ENCODE data around the gene KYNU.
"Not testable (repeated sequence)": the region's sequence is repeated elsewhere in the genome, so short reads cannot be mapped to it uniquely, and the experiment has no call there.

Gene KYNU

GRCh38 chr2:142915502-142915901 is 38.0 kb downstream of the KYNU start:
- no peak for DNase-seq (ENCODE audit: low read depth in 2 of 2)

GRCh38 chr2:142918624-142919023 is 41.2 kb downstream of the KYNU start:
- no peak for DNase-seq (ENCODE audit: low read depth in 2 of 2)

DNA sequence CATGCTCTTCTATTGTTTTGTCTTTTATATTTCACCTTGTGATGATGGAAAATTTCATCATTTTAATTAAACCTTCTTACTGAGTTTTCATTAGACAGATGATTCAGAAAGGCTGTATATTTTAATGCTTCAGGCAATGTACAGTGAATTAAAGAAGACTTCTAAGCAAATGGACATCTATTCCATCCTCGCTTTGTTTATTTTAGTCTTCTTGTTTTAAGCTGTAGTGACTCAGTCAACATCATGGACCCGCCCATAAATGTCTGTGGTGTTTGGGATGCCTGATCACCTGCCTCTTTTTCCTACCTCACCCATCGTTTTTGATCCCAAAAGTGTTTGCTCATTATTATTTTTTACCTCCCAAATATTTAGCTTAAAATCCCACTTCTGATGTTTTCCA is 43.1 kb downstream of the KYNU start:
- DNase-seq (ENCODE audit: low read depth in 2 of 2): no peak

DNA sequence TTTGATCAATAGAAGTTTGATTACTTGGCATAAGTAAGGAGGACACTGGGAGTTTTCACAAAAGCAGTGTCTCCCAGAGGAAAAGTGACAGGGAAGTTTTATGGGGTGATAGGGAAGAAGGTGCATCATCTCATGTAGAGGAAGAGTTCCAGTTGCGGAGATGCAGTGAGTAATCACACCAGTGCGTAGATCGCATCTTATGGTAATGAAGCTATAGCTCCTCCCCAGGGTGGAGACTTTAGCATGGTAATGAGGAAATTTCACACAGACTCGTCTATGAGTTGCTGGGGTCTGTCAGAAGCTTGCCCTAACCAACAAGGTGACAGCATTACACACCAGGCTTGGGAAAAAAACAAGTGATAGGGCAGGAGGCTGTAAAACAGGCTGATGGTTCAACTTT is 49.0 kb downstream of the KYNU start:
- DNase-seq (ENCODE audit: low read depth in 2 of 2): no peak

GRCh38 chr2:142930835-142931398 is 53.5 kb downstream of the KYNU start:
- DNase-seq (ENCODE audit: low read depth in 2 of 2): no peak

DNA sequence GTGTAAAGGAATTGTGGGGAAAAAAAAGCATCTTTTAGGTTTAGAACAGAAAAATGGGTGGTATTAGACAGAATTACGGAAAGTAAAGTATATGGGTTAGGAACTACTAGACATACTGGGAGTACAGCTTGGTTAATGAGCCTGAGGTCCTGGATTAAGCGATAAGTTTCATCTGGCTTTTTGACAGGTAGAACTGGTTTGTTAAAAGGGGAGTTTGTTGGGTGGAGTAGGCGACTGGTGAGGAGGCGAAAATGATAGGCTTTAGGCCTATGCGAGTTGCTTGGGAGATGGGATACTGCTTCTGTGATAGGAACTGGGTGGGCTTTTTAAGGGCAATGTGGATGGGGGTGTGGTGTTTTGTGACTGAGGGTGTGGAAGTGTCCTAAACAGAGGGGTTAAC is 56.5 kb downstream of the KYNU start:
- DNase-seq (ENCODE audit: low read depth in 2 of 2): no peak

DNA sequence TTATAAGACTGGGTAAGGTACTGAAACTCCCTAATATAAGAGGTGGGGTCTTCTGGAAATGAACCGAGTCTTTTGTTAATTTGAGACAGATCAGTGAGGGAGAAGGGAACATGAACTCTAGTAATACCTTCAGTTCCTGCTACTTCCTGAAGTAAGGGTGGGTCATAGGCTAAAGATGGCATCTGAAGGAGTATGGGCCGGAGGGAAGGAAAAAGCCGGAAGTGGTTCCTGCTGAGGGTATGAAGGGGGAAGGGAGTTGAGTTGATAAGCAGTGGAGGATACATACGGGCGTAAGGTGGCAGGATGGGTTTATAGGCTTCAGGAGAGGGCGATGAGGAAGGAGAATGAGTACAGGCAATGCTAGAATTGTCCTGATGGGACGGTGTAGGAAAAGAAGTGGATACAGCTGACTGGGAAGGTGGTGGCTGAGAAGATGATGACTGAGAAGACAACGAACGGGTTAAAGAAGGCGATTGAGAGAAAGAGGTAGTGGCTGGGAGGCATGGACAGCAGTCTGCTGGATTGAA is 58.2 kb downstream of the KYNU start:
- no peak for DNase-seq (ENCODE audit: low read depth in 2 of 2)

GRCh38 chr2:142936629-142937028 is 59.2 kb downstream of the KYNU start:
- no peak for DNase-seq (ENCODE audit: low read depth in 2 of 2)

DNA sequence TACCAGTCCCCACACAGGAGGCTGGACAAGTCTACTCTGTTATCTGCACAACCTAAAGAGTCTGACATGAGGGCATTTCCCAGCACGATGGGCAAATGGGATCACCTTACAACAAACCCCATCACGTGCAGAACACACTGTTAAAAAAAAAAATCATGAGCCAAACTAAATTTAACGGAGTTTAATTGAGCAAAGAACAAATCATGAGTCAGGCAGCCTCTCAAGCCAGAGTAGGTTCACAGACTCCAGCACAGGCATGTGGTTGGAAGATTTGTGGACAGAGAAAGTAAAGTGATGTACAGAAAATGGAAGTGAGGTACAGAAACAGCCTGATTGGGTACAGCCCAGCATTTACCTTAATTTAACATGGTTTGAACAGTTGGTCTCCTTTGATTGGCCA is 59.9 kb downstream of the KYNU start:
- no peak for DNase-seq (ENCODE audit: low read depth in 2 of 2)

DNA sequence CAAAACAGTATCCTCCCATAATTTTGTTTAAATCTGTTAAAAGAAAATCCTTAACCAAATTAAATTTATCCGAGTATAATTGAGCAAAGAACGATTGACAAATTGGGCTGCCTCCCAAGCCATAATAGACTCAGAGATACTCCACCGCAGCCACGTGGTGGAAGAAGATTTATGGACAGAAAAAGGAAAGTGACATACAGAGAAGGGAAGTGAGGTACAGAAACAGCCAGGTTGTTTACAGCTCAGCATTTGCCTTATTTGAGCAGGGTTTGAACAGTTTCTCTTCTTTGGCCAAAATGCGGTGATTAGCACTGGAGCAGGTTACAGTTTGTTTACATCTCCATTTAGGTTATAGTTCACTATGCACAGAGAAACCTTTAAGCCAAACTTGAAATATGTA is 60.8 kb downstream of the KYNU start:
- no peak for DNase-seq (ENCODE audit: low read depth in 2 of 2)

GRCh38 chr2:142940606-142941223 is 63.3 kb downstream of the KYNU start:
- no peak for DNase-seq (ENCODE audit: low read depth in 2 of 2)

DNA sequence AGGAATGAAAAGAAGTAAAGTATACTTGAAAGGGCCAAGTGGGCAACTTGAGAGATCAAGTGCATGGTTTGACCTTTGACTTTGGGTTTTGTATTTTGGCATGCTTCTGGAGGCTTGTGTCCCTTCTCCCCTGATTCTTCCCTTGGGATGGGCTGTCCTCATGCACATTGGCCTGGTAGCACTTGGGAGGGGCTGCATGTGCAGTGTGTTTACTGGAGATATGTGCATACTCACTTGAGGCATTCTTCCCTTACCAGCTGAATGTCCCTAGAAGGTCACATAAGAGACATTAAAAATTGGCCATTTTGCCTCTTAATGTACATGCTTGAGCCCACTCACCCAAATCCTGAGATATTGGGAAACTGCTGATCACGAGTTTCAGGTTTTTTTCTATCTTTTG is 65.2 kb downstream of the KYNU start:
- no peak for DNase-seq (ENCODE audit: low read depth in 2 of 2)

- no peak for DNase-seq (ENCODE audit: low read depth in 2 of 2)
These were observed 66.8 kb downstream of the KYNU start for GRCh38 chr2:142944264-142944663.

DNA sequence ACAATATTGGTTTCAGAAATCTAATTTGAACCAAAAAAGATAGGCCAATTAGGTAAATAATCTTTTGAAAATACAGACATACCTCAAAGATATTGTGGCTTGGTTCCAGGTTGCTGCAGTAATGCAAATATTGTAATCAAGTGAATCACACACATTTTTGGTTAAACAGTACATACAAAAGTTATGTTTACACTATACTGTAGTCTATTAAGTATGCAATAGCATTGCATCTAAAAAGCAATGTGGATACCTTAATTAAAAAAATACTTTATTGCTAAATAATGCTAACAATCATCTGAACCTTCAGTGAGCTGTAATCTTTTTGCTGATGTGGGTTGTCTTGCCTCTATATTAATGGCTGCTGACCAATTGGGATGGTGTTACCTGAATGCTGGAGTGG is 67.3 kb downstream of the KYNU start:
- DNase-seq (ENCODE audit: low read depth in 2 of 2): no peak

- no peak for DNase-seq (ENCODE audit: low read depth in 2 of 2)
These were observed 69.5 kb downstream of the KYNU start for GRCh38 chr2:142946941-142947340.

DNA sequence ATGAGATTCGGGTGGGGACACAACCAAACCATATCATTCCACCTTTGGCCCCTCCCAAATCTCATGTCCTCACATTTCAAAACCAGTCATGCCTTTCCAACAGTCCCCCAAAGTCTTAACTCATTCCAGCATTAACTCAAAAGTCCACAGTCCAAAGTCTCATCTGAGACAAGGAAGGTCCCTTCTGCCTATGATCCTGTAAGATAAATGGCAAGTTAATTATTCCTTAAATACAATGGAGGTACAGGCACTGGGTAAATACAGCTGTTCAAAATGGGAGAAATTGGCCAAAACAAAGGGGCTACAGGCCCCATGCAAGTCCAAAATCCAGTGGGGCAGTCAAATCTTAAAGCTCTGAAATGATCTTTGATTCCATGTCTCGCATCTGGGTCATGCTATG is 71.3 kb downstream of the KYNU start:
- not testable (repeated sequence) for DNase-seq (ENCODE audit: low read depth in 2 of 2)

- not testable (repeated sequence) for DNase-seq (ENCODE audit: low read depth in 2 of 2)
These were observed 72.9 kb downstream of the KYNU start for GRCh38 chr2:142950323-142950722.

- no peak for DNase-seq (ENCODE audit: low read depth in 2 of 2)
These were observed 73.9 kb downstream of the KYNU start for GRCh38 chr2:142951190-142952007.

GRCh38 chr2:142952018-142952417 is 74.6 kb downstream of the KYNU start:
- DNase-seq (ENCODE audit: low read depth in 2 of 2): no peak

- no peak for DNase-seq (ENCODE audit: low read depth in 2 of 2)
These were observed 75.5 kb downstream of the KYNU start for GRCh38 chr2:142952793-142953494.

DNA sequence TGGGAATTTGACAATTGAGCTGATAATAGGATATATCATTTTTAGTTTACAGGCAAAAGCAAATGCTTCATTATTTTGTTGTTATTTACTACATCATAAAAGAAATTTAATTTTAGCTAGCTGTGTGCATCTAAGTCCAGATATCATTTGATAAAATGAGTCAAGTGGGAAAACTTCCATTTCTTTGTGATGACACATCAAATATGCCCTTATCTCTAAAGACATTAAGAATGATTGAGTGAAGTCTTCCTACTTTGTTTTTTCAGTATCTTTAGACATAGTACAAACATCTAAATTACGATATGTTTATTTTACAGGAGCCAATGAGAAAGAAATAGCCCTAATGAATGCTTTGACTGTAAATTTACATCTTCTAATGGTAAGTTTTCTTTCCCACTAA is 77.0 kb downstream of the KYNU start:
- no peak for DNase-seq (ENCODE audit: low read depth in 2 of 2)

GRCh38 chr2:142957144-142957543 is 79.7 kb downstream of the KYNU start:
- DNase-seq (ENCODE audit: low read depth in 2 of 2): no peak
